ENCODE data around the gene PROZ. TPM values are rescaled to one million over a fixed set of nuclear protein-coding genes. Genes with fewer than 3 reads are reported as not detected.
"Not testable (repeated sequence)": the region's sequence is repeated elsewhere in the genome, so short reads cannot be mapped to it uniquely, and the experiment has no call there.

PROZ gene
- total RNA-seq (2014; rRNA removed; shearing (Covaris generic)), result not detected in 2 replicates

GRCh38 chr13:113157929-113158747 is at the start of gene PROZ:
TSS of gene PROZ (plus strand) at chr13:113158648. CDS start at chr13:113158661, 13 bp downstream.
- no peak within 1 kb of the TSS for H3K4me3 ChIP-seq (ENCODE audit: insufficient read depth, low read depth, low read length)
- no peak for DNase-seq
- peaks cover 4% of the 10 kb centered on the region for H3K27me3 ChIP-seq (ENCODE audit: control insufficient read depth, insufficient read depth, low read length)
- H3K36me3 ChIP-seq (replicated peaks; ENCODE audit: control insufficient read depth, insufficient read depth, low read length), result no peaks in the 10 kb centered on the region

DNA sequence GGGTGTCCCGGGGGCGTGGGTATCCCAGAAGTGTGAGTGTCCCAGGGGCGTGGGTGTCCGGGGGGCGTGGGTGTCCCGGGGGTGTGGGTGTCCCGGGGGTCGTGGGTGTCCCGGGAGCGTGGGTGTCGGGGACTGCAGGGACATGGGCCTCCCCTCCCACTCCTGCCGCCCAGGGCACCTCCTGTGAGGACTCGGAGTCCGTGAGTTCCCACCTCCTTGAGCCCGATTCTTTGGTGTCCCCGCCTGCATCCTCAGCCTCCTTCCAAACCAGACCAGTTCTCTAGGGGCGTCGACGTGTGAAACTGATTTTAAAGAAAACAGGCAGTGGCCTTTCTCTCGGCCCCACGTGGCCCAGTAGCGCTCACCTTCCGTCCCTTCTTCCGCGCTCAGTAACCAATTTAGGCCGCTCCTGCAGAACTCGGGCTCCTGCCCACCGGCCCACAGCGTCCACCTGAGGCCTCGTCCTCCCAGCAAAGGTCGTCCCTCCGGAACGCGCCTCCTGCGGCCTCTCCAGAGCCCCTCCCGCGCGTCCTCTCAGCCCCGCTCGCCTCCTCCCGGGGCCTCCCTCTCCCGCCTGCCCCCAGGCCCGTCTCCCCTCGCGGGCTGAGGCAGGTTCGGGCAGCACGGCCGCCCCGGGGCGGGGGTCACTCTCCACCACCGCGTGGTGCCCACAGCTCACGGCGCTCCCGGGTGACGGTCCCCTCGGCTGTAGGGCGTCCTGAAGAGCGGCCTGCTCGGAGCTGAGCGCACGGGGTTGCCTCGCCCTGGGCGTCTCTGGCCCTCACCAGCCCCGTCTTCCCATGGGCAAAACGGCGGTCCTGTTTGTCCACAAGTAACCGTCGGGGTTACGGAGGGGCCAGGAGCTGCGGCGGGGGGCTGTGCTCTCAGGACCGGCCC is 49.0 kb upstream of the PROZ start:
- Histone ChIP-seq H3K27me3 (ENCODE audit: control insufficient read depth, insufficient read depth, low read length) (peaks cover 19% of the 10 kb centered on the region; the same call in 1 of the 2 replicates), H3K4me3 (ENCODE audit: insufficient read depth, low read depth, low read length) (peak overlapping the region; percentile 32; the same call in 1 of the 2 replicates), H3K36me3 (replicated peaks; ENCODE audit: control insufficient read depth, insufficient read depth, low read length) (no peaks in the 10 kb centered on the region)
- DNase-seq, result no peak

GRCh38 chr13:113110048-113110851 is 48.2 kb upstream of the PROZ start:
- Histone ChIP-seq H3K36me3 (replicated peaks; ENCODE audit: control insufficient read depth, insufficient read depth, low read length) (no peaks in the 10 kb centered on the region), H3K27me3 (ENCODE audit: control insufficient read depth, insufficient read depth, low read length) (peaks cover 19% of the 10 kb centered on the region; the same call in 1 of the 2 replicates), H3K4me3 (ENCODE audit: insufficient read depth, low read depth, low read length) (peak overlapping the region; percentile 32; the same call in 1 of the 2 replicates)
- DNase-seq, result peak; percentile 68

DNA sequence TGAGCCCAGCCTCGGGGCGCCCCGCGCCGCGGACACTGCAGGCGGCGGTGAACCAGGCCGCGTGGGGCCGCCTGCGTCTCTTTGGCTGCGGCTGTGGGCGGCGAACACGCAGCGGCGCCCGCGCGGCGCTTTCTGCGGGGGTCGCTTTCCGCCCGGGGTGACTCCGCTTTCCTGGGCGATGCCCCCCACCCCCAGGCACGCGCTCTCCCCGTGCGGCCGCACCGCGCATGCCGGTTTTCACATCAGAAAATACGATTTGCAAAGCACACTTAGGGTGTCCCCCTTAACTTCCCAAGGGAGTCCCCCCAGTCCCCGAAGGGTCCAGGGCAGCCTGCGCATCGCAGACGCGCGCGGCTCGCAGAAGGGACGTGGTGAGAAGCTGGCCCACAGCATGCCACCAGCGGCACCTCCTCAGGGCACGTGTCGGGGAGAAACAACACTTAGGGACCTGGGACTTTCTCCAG is 47.6 kb upstream of the PROZ start:
- H3K4me3 ChIP-seq (ENCODE audit: insufficient read depth, low read depth, low read length), result peak overlapping the region; percentile 32; the same call in 1 of the 2 replicates
- peaks cover 19% of the 10 kb centered on the region; the same call in 1 of the 2 replicates for H3K27me3 ChIP-seq (ENCODE audit: control insufficient read depth, insufficient read depth, low read length)
- DNase-seq, result peak; percentile 62
- H3K36me3 ChIP-seq (replicated peaks; ENCODE audit: control insufficient read depth, insufficient read depth, low read length), result no peaks in the 10 kb centered on the region

DNA sequence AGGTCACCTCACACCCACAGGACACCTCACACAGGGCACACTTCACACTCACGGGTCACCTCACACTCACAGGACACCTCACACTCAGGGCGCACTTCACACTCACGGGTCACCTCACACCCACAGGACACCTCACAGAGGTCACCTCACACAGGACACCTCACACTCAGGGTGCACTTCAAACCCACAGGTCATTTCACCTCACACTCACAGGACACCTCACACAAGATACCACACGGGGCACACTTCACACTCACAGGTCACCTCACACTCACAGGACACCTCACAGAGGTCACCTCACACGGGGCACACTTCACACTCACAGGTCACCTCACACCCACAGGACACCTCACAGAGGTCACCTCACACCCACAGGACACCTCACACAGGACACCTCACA is 46.6 kb upstream of the PROZ start:
- DNase-seq; H3K4me3 ChIP-seq (ENCODE audit: insufficient read depth, low read depth, low read length): not testable (repeated sequence)
- peaks cover 19% of the 10 kb centered on the region; the same call in 1 of the 2 replicates for H3K27me3 ChIP-seq (ENCODE audit: control insufficient read depth, insufficient read depth, low read length)

DNA sequence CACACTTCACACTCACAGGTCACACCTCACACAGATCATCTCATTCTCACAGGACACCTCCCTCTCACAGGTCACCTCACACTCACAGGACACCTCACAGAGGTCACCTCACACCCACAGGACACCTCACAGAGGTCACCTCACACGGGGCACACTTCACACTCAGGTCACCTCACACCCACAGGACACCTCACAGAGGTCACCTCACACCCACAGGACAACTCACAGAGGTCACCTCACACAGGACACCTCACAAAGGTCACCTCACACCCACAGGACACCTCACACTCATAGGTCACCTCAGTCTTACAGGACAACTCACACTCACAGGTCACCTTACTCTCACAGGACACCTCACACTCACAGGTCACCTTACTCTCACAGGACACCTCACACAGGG is 46.0 kb upstream of the PROZ start:
- not testable (repeated sequence) for H3K36me3 ChIP-seq (replicated peaks; ENCODE audit: control insufficient read depth, insufficient read depth, low read length); DNase-seq; H3K4me3 ChIP-seq (ENCODE audit: insufficient read depth, low read depth, low read length)
- peaks cover 19% of the 10 kb centered on the region; the same call in 1 of the 2 replicates for H3K27me3 ChIP-seq (ENCODE audit: control insufficient read depth, insufficient read depth, low read length)

More for the DNA sequence above, 46.6 kb upstream of the PROZ start:
- not testable (repeated sequence) for H3K36me3 ChIP-seq (replicated peaks; ENCODE audit: control insufficient read depth, insufficient read depth, low read length)

- peak; percentile 22 for DNase-seq
- peaks cover 19% of the 10 kb centered on the region; the same call in 1 of the 2 replicates for H3K27me3 ChIP-seq (ENCODE audit: control insufficient read depth, insufficient read depth, low read length)
- H3K4me3 ChIP-seq (ENCODE audit: insufficient read depth, low read depth, low read length), result no peak overlapping the region
- H3K36me3 ChIP-seq (replicated peaks; ENCODE audit: control insufficient read depth, insufficient read depth, low read length), result no peaks in the 10 kb centered on the region
These were observed 45.3 kb upstream of the PROZ start for GRCh38 chr13:113112893-113113845.

GRCh38 chr13:113113846-113114271 is 44.6 kb upstream of the PROZ start:
- no peak overlapping the region for H3K4me3 ChIP-seq (ENCODE audit: insufficient read depth, low read depth, low read length)
- DNase-seq, result peak; percentile 23
- peaks cover 19% of the 10 kb centered on the region; the same call in 1 of the 2 replicates for H3K27me3 ChIP-seq (ENCODE audit: control insufficient read depth, insufficient read depth, low read length)
- H3K36me3 ChIP-seq (replicated peaks; ENCODE audit: control insufficient read depth, insufficient read depth, low read length), result no peaks in the 10 kb centered on the region

- H3K27me3 ChIP-seq (ENCODE audit: control insufficient read depth, insufficient read depth, low read length), result peaks cover 13% of the 10 kb centered on the region; the same call in 1 of the 2 replicates
- DNase-seq, result peak; percentile 46
- no peak overlapping the region for H3K4me3 ChIP-seq (ENCODE audit: insufficient read depth, low read depth, low read length)
- H3K36me3 ChIP-seq (replicated peaks; ENCODE audit: control insufficient read depth, insufficient read depth, low read length), result no peaks in the 10 kb centered on the region
These were observed 43.7 kb upstream of the PROZ start for GRCh38 chr13:113114511-113115362.

DNA sequence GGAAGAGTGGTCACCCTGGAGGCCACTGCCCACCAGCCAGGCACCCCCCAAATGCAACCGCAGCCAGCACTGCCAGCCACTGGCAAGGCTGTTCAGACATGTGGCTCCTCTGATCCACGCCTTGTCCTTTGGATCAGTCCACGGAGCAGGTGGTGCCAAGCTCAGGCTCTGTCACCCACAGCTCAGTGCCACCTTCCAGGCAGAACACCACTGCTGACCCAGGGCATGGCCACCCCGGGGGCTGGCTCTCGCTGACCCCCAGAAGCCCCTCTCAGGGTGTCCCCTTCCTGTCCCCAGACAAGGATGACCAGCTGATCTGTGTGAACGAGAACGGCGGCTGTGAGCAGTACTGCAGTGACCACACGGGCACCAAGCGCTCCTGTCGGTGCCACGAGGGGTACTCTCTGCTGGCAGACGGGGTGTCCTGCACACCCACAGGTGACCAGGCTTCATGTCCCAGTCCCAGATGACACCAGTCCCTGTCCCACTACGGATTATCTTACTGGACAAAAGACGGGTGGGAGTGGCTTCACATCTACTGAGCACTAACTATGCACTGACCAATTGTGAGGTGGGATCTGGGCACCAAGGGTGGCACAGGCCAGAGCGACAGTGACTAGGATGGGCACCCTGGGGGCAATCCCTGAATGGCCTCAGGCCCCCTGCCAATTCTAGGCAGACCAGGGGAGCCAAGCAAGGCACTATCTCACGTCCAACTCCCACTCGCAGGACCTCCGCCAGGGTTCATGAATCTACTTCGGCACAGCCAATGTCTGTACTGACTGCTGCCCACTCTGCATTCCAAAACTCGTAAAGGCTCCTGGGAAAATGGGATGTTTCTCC is 42.9 kb upstream of the PROZ start:
- Histone ChIP-seq H3K27me3 (ENCODE audit: control insufficient read depth, insufficient read depth, low read length) (peaks cover 6% of the 10 kb centered on the region; the same call in 1 of the 2 replicates), H3K36me3 (replicated peaks; ENCODE audit: control insufficient read depth, insufficient read depth, low read length) (no peaks in the 10 kb centered on the region), H3K4me3 (ENCODE audit: insufficient read depth, low read depth, low read length) (no peak overlapping the region)
- DNase-seq, result peak; percentile 44

GRCh38 chr13:113116206-113116800 is 42.1 kb upstream of the PROZ start:
- peak; percentile 53 for DNase-seq
- H3K27me3 ChIP-seq (ENCODE audit: control insufficient read depth, insufficient read depth, low read length), result no peaks in the 10 kb centered on the region
- H3K36me3 ChIP-seq (replicated peaks; ENCODE audit: control insufficient read depth, insufficient read depth, low read length), result no peaks in the 10 kb centered on the region
- no peak overlapping the region for H3K4me3 ChIP-seq (ENCODE audit: insufficient read depth, low read depth, low read length)
